Sigmoid colon (tissue), 4 donors: ENCODE results near the gene APLP2.

ENCODE experiments used
- CTCF ChIP-seq, 4 experiments: fragments of 450-650 bp in 3 of 4; fragments of 200-600 bp in 1 of 4; IDR thresholded peaks; one replicate each; pipeline ENCODE4 v1.5.1; 2016 to 2019; ENCODE audit warnings: antibody characterized with exemption in 4 of 4, mild to moderate bottlenecking in 3 of 4, moderate library complexity in 2 of 4
- EP300 ChIP-seq, 4 donors: sonication (generic); formaldehyde crosslinking; IDR thresholded peaks; one replicate each; pipeline ENCODE4 v1.6.1; 2017; ENCODE audit warnings: antibody characterized with exemption in 4 of 4
- POLR2A ChIP-seq, 2 donors: fragments of 450-650 bp; IDR thresholded peaks; one replicate each; pipeline ENCODE4 v1.6.1; 2016; ENCODE audit warnings: antibody characterized with exemption in 2 of 2, mild to moderate bottlenecking in 2 of 2, moderate library complexity in 2 of 2
- POLR2AphosphoS5 ChIP-seq, 4 donors: sonication (generic); formaldehyde crosslinking; IDR thresholded peaks; one replicate each; pipeline ENCODE4 v1.6.1; 2017; ENCODE audit warnings: antibody characterized with exemption in 4 of 4

- TF ChIP-seq POLR2A (IDR thresholded peaks at IDR 0.05) (no peak), CTCF (IDR thresholded peaks at IDR 0.05) (no peak), POLR2AphosphoS5 (IDR thresholded peaks at IDR 0.05) (no peak), EP300 (IDR thresholded peaks at IDR 0.05) (no peak)
Observed at GRCh38 chr11:130096823-130097222, 27.1 kb downstream of the APLP2 start.
